ENCODE data around the gene ACACA. TPM values are rescaled to one million over a fixed set of nuclear protein-coding genes. Genes with fewer than 3 reads are reported as not detected.

ACACA gene
- total and polyA plus RNA-seq, 2 experiments from 2014 or later, result 59.6 to 164 TPM

- TF ChIP-seq CTCF (conservative IDR thresholded peaks at IDR 0.05; ENCODE audit: low read depth in 2 of 2) (peak; percentile 42 to 47), ETS1 (IDR thresholded peaks at IDR 0.05) (no peak), REST (IDR thresholded peaks at IDR 0.05; ENCODE audit: unreplicated experiment) (no peak), POLR2AphosphoS5 (IDR thresholded peaks at IDR 0.05; ENCODE audit: low read depth) (no peak), NANOG (IDR thresholded peaks at IDR 0.05; ENCODE audit: borderline replicate concordance) (no peak), ZNF114 (CRISPR knock-in tag; IDR thresholded peaks at IDR 0.05) (no peak), CREB1 (CRISPR knock-in tag; IDR thresholded peaks at IDR 0.05; ENCODE audit: low read depth) (no peak), EZH2 (IDR thresholded peaks at IDR 0.05; ENCODE audit: low read depth, unreplicated experiment) (no peak)
- peak; percentile 51 for DNase-seq (ENCODE audit: low spot score)
- Mint-ChIP-seq H3K4me3 (no peak overlapping the region), H3K27ac (no peak overlapping the region), H3K4me1 (peaks cover 20% of the 10 kb centered on the region), H3K36me3 (ENCODE audit: low read depth) (peaks cover 33% of the 10 kb centered on the region), H3K9me3 (no peaks in the 10 kb centered on the region), H3K27me3 (ENCODE audit: insufficient read depth, low read depth, poor library complexity) (peaks cover 2% of the 10 kb centered on the region)
- H3K4me2 ChIP-seq, result no peak overlapping the region
- H3K36me3 ChIP-seq (ENCODE audit: insufficient read depth), result peaks cover 9% of the 10 kb centered on the region; the same call in 1 of the 2 replicates
- H3K79me2 ChIP-seq (replicated peaks; ENCODE audit: insufficient read depth), result no peaks in the 10 kb centered on the region
- H4K20me1 ChIP-seq (replicated peaks; ENCODE audit: insufficient read depth), result no peaks in the 10 kb centered on the region; the same call in 1 of the 2 replicates
- H3K4me1 ChIP-seq (ENCODE audit: insufficient read depth), result peaks cover 21% of the 10 kb centered on the region
- H2AFZ ChIP-seq, result no peak overlapping the region
- H3K27ac ChIP-seq (ENCODE audit: low read depth), result peak overlapping the region; percentile 22; the same call in 1 of the 2 replicates
- no peaks in the 10 kb centered on the region for H3K27me3 ChIP-seq (ENCODE audit: insufficient read depth)
- no peaks in the 10 kb centered on the region for H3F3A ChIP-seq (replicated peaks; ENCODE audit: low read depth)
- peak; percentile 93 for ATAC-seq
- no peaks in the 10 kb centered on the region for H3K9me2 ChIP-seq (ENCODE audit: insufficient read depth)
- no peak overlapping the region for H3K4me3 ChIP-seq
Observed at GRCh38 chr17:37194208-37194607, 212.4 kb downstream of the ACACA start.

- ATAC-seq, result no peak
- Histone ChIP-seq H3K4me2 (no peak overlapping the region), H3K4me1 (ENCODE audit: insufficient read depth) (peaks cover 21% of the 10 kb centered on the region), H4K20me1 (replicated peaks; ENCODE audit: insufficient read depth) (no peaks in the 10 kb centered on the region; the same call in 1 of the 2 replicates), H3K36me3 (ENCODE audit: insufficient read depth) (peaks cover 15% of the 10 kb centered on the region), H3K27ac (ENCODE audit: low read depth) (no peak overlapping the region), H3F3A (replicated peaks; ENCODE audit: low read depth) (no peaks in the 10 kb centered on the region), H3K79me2 (replicated peaks; ENCODE audit: insufficient read depth) (no peaks in the 10 kb centered on the region), H2AFZ (no peak overlapping the region), H3K4me3 (no peak overlapping the region), H3K27me3 (ENCODE audit: insufficient read depth) (no peaks in the 10 kb centered on the region), H3K9me2 (ENCODE audit: insufficient read depth) (no peaks in the 10 kb centered on the region)
- no peaks in the 10 kb centered on the region for H3K9me3 Mint-ChIP-seq
- no peak overlapping the region for H3K27ac Mint-ChIP-seq
- H3K4me1 Mint-ChIP-seq, result peaks cover 20% of the 10 kb centered on the region
- H3K36me3 Mint-ChIP-seq (ENCODE audit: low read depth), result peaks cover 55% of the 10 kb centered on the region
- H3K4me3 Mint-ChIP-seq, result no peak overlapping the region
- peaks cover 2% of the 10 kb centered on the region for H3K27me3 Mint-ChIP-seq (ENCODE audit: insufficient read depth, low read depth, poor library complexity)
- no peak for DNase-seq (ENCODE audit: low spot score)
- TF ChIP-seq STAT1 (IDR thresholded peaks at IDR 0.05; ENCODE audit: unreplicated experiment), result no peak
- TF ChIP-seq ZNF331 (CRISPR knock-in tag; IDR thresholded peaks at IDR 0.05; ENCODE audit: low read depth), result no peak
- TF ChIP-seq CTCF (conservative IDR thresholded peaks at IDR 0.05; ENCODE audit: low read depth in 2 of 2), result no peak
- no peak for TF ChIP-seq ETS1 (IDR thresholded peaks at IDR 0.05)
- no peak for TF ChIP-seq REST (IDR thresholded peaks at IDR 0.05; ENCODE audit: unreplicated experiment)
Observed at GRCh38 chr17:37191219-37191618, 215.4 kb downstream of the ACACA start.

Data from GM23338 (cell line).